Stimulated activated CD4-positive, alpha-beta T cell treated with anti-CD3 and anti-CD28 coated beads, Interleukin-1b, Interleukin-23, amount 100 ng/mL, for 24 hours (primary cell): Measurements from ENCODE around the gene NDUFB8.

Experiments
- DNase-seq, 4 experiments: peaks; one replicate each; pipeline ENCODE4 v3.0.0-alpha.2; 2020; ENCODE audit warnings: low read depth in 4 of 4, low spot score in 1 of 4

NDUFB8 gene

DNA sequence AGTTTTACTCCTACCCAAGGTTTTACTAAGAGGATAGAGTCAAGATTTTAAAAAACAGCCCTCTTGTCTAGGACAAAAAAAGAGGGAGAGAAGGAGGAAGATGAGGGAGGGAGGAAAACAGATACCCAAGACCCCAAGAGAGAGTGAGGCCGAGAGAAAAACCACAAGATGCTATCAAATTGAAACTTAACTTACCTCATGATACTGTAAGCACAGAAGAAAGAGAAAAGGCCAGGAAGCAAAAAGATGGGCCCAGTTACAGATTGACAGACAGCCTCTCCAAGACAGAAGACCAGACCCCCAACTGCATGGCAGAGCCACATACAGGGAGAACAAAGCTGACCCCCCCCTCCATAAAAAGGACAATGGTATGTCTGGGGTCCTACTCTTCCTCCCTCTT, 21.4 kb downstream of the NDUFB8 start:
- DNase-seq = no peak

DNA sequence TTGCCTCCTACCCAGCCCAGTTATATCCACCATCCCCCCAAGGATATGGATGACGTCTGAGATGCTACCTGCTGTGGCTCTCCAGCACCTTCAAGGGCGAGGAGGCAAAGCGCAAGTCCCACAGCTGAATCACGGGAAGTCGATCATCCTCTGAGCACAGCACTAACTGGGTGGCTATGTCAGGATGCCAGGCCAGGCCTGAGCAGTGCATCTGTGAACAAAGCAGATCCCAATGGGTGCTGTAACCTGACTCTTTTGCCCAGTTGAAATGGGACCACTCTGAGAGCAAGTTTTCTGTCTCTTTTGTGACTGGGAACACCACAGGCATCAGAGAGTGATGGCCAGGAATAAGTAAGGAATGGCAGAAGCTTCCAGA, 22.3 kb downstream of the NDUFB8 start:
- DNase-seq = no peak

DNA sequence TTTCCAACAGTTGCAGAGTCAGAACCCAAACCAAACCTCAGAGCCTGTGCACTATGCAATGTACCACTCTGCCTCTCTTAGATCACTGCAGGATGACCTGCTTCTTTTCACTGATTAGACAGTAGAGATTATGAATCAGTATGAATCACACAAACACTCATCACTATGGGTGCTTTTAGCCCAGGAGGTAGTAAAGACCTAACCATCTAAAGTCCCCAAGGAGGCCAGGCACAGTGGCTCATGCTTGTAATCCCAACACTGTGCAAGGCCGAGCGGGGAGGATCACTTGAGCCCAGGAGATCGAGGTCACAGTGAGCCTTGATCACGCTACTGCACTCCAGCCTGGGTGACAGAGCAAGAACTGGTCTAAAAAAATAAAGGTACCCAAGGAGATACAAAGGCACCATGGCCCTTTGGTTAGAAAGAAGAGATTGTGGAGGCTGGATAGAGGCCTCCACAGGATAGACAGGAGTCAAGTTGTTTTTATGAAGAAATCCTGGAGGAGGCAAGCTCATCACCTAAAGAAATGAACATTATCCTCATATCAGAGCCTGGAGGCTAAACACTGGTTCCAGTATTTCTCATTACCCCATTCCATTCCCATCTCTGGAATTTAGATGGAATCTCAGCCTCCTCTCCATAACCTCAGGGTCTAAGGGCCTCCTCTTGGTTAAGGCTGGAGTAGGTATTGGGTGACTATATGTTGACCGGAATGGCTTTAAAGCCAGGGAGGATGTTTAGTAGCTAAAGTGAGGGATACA, 22.9 kb downstream of the NDUFB8 start:
- no peak for DNase-seq

DNA sequence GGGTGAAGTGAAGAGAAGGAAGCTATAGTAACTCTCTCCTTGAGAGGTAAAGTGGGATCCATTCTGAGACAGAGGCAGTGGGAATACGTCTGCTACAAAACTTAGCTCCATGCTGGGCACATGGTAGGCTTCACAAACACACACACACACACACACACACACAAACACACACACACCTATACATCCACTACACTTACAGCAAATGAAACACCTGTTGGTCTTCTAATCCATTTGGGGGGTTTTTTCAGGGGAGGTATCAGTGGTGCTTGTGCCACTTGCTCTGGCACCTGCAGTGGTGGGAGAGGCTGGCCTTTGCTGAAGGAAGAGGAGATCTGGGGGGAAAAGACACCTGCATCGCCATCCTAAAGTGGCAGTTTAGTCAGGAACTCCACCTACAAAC, 24.5 kb downstream of the NDUFB8 start:
- DNase-seq = no peak

DNA sequence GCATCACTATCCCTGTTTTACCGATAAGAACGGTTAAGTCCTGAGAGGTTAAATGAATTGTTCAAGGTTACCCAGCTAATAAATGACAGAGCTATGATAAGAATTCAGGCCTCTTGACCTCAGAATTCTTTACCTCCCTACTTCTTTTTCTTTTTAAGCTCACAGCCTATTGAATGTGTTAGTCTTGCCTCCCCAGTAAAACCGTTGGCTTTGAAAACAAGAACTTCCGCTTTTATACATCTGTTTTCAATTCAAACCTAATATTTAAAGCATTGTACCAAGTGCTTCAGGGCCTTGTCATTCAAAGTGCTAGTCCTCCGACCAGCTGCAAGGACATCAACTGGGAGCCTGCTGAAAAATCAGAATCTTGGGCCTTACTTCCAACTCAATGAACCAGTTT, 25.6 kb downstream of the NDUFB8 start:
- DNase-seq = no peak

DNA sequence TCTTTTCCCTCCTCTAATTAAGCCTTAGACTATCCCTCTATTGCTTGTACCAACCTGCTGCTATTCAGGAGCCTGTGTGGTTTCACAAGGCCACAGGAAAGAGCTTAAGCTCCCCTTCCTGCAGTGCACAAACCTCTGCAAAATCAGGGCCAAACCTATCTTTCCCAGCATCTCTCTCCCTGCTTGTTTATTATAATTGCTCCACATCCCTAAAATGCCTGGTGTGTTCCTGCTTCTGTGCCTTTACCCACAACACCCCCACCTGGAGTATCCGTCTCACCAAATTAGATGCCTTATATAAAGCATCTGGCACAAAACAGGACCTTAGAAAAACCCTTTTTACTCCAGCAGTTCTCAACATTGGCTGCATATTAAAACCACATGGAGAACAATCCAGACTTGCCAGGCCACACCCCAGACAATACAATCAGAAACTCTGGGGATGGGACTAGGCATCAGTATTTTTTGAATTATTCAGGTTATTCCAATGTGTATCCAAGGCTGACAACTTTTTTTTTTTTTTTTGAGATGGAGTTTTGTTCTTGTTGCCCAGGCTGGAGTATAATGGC, 26.7 kb downstream of the NDUFB8 start:
- no peak for DNase-seq

DNA sequence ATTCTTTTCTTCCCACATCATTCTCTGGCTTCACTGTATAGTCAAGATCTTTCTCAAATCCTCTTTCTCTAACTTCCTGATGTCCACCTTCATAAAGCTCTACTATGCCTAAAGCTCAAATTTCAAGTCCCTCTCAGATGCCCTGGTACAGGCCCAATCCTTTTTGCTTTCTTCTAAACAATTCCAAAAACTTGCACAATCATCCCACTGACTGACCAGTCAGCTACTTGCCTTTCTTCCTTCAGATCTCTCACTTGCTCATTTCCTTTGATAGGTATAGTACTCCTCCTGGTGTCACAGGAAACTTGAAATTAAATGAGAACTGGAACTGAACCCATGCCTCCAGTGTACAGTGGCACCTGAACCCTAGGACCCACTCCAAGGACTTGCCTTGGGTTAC, 28.2 kb downstream of the NDUFB8 start:
- no peak for DNase-seq

DNA sequence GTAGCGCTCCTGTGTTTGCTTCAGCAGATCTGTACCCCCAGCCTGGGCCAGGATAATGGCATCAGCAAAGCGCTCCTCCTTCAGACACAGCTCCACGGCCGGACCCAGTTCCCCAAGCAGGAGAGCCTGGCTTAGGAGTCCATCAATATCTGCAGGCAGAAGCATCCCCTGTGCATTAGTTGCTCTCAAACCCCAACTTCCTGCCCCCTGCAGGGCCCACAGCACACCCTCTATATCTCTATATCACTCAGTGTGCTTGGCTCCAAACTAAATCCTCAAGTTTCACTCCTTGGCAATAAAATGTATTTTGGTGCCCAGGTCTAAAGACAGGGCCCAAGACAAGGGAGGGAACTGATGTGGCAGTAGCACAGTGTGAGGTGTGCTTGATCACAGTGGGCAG, 31.6 kb downstream of the NDUFB8 start:
- no peak for DNase-seq

DNA sequence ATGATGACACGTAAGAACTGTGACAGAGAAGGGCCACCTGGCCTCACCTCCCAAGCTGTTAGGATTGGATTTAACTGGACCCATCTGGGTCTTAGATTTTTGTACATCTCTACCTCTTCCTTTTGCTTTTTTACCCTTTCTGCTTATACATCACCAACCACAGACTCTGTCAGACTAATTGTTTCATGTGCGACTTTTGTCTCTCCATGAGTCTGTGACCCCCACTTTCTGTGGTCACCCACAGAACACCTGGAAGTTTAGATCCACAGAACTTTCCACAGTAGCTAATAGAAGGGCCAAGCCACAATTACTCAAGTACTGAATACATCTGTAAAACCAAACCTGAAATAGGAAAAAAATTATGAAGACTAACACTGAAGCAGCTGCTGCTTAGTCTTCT, 33.1 kb downstream of the NDUFB8 start:
- DNase-seq = no peak

DNA sequence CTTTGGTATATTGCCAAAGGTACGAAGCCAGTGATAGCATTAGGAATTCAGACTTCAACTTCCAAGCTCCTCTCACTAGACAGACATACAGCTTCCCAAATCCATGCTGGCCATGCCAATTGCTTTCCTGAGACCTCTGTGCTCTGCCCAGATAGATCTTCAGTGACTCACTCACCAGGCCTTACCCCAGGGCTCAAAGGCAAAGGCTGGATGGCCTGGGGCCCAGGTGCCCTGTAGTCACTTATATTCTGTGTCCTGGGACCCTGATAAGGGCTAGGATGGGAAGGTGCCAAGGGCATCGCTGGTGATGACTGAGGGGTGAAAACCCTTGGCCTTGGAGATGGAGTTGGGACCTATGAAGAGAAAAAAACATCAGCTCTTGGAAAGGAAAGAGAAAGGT, 39.1 kb downstream of the NDUFB8 start:
- no peak for DNase-seq

DNA sequence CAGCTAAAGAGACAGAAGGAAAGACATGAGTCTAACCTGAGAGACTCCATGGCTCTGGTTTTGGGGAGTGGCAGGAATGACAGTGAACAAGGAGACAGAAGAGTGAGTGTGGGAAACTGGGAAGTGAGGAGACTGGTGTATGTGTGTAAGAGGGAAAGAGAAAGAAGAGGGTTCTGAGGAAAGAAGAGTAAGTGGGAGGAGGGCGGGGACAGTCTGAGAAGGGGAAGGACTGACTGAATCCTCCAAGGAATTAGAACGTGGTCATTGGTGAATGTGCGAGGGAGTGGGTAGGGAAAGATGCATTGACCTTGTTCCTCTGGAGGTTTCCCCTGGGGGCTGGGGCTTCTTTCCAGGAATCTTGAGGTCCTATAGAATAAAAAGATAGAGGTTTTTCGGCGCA, 40.3 kb downstream of the NDUFB8 start:
- no peak for DNase-seq

DNA sequence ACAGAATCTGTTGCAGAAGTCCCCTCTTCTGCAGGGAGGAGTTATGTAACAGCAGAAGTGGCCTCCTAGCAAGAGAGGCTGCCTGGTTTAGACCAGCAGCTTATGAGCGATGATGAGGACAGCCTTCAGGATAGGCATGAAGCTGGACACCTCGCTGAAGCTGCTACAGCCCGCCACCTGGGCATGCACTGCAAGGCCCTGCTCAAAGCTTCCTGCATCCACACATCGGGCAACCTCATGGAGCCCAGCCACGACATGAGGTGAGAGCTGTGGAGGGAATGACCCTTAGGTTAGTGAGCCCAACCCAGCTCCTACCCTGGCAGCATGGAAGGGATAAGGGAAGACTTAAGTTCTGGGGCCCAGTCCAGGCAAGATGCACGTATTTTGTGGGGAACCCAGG, 42.1 kb downstream of the NDUFB8 start:
- no peak for DNase-seq

DNA sequence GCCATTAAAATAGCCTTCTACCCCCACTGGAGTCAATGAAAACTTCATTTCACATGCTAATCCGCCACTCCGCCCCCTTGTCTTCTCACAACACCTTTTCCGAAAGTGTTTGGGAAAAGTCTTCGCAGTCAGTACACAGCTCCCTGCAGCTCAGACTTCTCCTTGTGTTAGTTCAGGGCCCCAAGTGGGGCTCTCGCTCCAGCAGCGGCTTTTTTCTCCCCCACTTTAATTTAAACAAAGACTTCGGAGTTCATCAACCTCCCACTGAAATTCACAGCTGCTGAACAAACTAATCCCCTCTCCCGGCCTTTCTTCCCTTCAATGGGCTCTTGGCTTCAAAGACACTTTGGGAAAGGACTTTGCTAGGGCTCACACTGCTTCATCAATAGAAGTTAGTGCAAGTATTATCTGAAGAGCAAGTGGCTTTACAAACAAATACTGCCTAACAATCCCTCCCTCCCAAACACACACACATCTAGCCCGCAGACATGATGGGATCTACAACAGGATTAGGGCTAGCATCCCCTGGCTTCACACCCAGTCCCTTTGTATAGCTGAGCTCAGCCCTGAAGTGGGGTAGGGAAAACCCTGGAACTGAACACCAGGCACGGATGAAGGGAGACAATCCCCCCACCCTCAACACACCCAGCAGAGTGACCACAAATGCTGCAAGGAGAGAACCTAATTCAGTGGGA, 43.7 kb downstream of the NDUFB8 start:
- DNase-seq = no peak

DNA sequence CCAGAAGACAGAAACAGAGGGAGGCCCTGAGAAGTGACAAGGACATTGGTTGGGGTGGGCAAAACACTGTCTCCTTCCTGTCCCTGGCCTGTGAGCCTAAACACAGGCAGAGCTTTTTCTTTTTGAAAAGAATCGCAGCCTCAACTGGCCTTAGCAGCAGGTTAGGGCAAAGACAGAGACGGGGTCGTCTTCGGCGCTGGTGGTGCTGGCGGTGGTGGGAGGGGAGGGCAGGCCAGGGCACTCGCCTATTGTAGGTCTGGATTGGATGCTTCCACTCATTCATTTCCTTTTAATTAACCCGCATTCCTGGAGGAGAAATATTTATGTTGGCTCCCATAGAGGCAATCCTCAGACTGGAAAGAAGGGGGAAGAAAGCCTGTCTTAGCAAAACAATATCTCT, 44.3 kb downstream of the NDUFB8 start:
- no peak for DNase-seq

DNA sequence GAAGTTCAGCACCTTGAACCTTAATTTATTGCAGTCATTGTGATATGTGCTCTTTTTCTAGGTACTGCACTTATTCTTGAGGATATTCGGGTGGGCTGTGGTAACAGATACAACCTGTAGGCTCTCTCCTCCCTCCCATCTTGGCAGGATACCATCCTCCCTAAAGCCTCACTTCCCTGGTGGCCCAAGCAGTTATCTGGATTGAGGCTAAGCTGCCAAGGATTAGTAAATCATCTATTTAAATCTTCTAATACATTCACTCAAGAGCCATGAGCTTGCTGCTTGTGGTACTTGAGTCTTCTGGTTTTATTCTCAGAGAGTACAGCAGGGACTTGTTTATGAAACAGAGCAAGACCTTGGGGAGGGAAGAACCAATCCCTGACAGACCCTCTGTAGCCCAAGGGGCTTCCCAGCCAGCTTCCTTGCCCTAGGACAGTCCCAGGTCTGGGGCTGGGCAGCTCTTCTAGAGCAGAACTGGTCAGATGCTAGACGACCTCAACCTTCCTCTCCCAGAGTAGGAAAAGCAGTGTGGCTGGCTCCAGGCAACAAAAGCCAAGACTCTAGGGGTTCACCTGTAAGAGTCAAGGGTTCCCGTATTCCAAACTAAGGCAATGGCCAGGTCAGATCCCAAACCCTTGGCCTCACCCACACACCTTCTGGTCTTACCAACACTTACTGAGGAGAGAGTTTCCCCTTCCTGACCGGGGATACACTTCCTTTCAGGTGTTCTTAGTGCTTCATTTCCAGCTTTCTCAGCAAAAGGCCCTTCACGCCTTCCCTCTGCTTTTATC, 45.6 kb downstream of the NDUFB8 start:
- no peak for DNase-seq

DNA sequence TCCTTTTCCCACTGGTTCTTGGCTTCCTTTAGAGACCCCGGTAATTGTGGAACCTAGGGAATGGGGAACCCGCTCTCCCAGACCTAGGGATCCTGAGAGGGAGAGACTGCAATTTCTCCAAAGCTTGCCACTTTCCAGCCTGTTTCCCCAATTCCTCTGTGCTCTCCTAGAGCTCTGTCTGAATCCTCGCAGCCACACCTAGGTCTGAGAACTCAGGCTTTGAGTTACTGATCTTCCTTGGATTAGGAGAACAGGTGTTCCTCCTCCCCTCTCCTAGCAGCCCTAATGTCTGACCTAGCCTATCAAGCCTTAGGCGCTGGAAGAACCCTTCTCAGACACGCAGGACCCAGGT, 46.9 kb downstream of the NDUFB8 start:
- DNase-seq = no peak

DNA sequence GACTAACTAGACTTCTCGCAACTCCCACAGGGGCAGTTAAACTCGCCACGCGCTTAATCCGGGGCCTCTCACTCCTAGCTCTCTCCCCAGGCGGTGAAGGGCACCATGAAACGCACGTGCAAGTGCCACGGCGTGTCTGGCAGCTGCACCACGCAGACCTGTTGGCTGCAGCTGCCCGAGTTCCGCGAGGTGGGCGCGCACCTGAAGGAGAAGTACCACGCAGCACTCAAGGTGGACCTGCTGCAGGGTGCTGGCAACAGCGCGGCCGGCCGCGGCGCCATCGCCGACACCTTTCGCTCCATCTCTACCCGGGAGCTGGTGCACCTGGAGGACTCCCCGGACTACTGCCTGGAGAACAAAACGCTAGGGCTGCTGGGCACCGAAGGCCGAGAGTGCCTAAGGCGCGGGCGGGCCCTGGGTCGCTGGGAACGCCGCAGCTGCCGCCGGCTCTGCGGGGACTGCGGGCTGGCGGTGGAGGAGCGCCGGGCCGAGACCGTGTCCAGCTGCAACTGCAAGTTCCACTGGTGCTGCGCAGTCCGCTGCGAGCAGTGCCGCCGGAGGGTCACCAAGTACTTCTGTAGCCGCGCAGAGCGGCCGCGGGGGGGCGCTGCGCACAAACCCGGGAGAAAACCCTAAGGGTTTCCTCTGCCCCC, 47.4 kb downstream of the NDUFB8 start:
- peak; percentile 19 to 55 (median 42) for DNase-seq

DNA sequence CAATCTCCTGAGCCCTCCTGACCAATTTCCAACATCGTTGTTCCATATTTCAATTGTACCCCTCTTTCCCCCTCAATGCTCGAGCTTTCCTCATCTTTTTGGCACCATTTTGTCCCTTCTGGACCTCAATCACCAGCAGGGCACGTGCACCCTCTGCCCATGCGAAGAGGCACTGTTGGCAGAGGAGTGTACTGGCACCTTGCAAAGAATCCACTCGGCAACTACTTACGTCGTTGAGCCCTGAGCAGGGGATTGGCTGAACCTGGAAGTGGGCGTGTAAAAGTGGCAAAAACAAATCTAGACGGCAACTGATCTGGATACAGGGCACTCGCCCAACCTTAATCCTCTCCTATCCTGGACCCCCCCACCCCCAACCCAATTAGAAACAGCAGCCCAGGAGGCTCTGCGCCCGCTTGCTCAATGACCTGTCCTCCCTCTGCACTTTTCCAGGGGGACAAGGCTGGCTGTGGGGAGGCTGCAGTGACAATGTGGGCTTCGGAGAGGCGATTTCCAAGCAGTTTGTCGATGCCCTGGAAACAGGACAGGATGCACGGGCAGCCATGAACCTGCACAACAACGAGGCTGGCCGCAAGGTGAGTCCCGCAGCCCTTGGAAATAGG, 48.1 kb downstream of the NDUFB8 start:
- peak; percentile 59 to 82 (median 74) for DNase-seq

DNA sequence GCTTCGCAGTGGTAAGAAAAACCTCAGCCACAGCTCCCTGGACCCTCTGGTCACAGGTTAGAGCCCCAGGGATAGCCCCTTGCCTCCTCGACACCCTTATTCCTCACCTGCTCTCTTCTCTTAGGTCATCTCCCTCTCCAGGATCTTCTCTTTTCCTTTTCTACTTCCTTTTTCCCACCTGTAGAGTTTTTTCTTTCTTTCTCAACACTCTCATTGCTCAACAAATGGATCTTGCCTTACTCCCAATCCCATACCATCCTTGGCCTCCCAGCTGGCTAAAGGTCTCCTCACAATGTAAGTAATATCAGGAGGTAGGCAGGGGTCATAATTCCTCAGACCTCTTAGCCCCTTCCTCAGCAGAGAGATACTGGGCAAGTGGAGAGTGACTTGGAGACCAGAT, 49.7 kb downstream of the NDUFB8 start:
- no peak for DNase-seq

DNA sequence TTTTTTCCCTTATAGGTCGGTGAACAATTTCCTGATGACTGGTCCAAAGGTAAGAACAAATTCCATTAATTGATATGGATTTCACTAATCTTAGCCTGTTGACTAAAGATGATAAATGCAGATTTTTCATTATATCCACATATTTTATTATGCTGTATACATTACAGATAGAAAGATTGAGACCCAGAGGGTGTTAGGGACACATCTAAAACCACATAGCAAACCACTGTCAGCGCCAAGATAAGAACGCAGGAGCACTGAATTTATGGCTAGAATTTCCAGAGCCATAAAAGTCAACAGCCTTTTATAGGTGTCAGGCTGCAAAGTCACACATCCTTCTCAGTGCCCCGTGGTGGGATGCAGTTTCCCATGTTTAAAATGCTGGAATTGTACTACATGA, 50.6 kb downstream of the NDUFB8 start:
- DNase-seq = no peak

DNA sequence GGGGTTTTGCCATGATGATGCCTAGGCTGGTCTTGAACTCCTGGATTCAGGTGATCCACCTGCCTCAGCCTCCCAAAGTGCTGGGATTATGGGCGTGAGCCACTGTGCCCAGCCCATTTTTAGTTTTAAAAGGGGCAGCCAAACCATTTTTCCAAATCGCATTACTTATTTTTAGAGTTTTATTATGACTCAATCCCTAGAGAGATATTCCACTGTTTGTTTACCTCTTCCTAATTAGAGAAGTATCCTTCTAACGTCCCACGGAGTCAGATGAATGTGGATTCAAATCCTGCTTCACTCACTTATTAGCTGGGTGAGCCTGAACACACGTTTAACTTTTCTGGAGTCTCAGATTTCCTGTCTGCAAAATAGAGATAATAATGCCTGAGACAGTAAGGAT, 51.7 kb downstream of the NDUFB8 start:
- DNase-seq = no peak
